HCT116 (cell line): ENCODE results near the gene MRTFB. TPM values are rescaled to one million over a fixed set of nuclear protein-coding genes. Genes with fewer than 3 reads are reported as not detected.
A peak's percentile ranks its signal among the peaks of the same experiment; 100 is the strongest.

Experiments used
- ATAC-seq: fragments of 200-7000 bp; cut with Tn5 transposase; 2 replicates; pipeline ENCODE4 v1.9.1; 2020; ENCODE audit warnings: mild to moderate bottlenecking, moderate library complexity
- BruUV-seq: library from RNA; stranded (reverse); fragments of 400-500 nt; replicated peaks from 2 replicates; lab custom pipeline; 2021; lab: Mats Ljungman, UMichigan
- CTCF ChIA-PET: fragments of 300-600 bp; sonication (Branson Sonifier 250); formaldehyde crosslinking; loops from one replicate; lab custom pipeline; 2021; ENCODE audit warnings: antibody characterized with exemption; lab: Charles Lee
- POLR2A ChIA-PET: fragments of 300-600, 350-600 bp; sonication (Branson Sonifier 250); formaldehyde crosslinking; loops from one replicate; lab custom pipeline; 2021; ENCODE audit warnings: antibody characterized with exemption; lab: Charles Lee
- RAD21 ChIA-PET, 2 experiments: fragments of 300-600 bp; sonication (Branson Sonifier 250); formaldehyde crosslinking; loops; one replicate each; lab custom pipeline; 2023; ENCODE audit warnings: low total read pairs in 2 of 2; ENCODE audit not compliant: uncharacterized antibody in 2 of 2, unreplicated experiment in 2 of 2, low non-redundant PET in 1 of 2; lab: Charles Lee
- DNase-seq: peaks from one replicate; pipeline ENCODE4 v3.0.0-alpha.2; 2010; ENCODE audit warnings: low read depth, low spot score
- H2AFZ ChIP-seq: fragments of 200-600 bp; shearing (Covaris generic), sonication (generic); 2 replicates; pipeline ENCODE4 v1.6.1; 2017; ENCODE audit warnings: low read depth, mixed run types, mixed read lengths, antibody characterized with exemption, low read length; ENCODE audit not compliant: poor library complexity, severe bottlenecking
- H3K27ac ChIP-seq: 2 replicates; pipeline ENCODE4 v1.5.1; 2012; ENCODE audit warnings: low read depth, low read length
- H3K27me3 ChIP-seq: fragments of 200-600 bp; sonication (generic); 2 replicates; pipeline ENCODE4 v1.6.1; 2016; ENCODE audit warnings: mixed run types, low read length, mixed read lengths; ENCODE audit not compliant: insufficient read depth
- H3K36me3 ChIP-seq, 2 experiments: fragments of 200-500 bp in 1 of 2; fragments of 200-600 bp in 1 of 2; sonication (Bioruptor generic) in 1 of 2; sonication (generic) in 1 of 2; 2 replicates each; pipeline versions ENCODE4 v1.5.1 to v1.6.1; 2014 to 2016; ENCODE audit warnings: low read length in 2 of 2, inconsistent platforms in 1 of 2, mixed read lengths in 1 of 2, mixed run types in 1 of 2; ENCODE audit not compliant: insufficient read depth in 2 of 2, control insufficient read depth in 1 of 2
- H3K4me1 ChIP-seq, 2 experiments: fragments of 200-600 bp in 1 of 2; sonication (generic) in 1 of 2; 2 replicates each; pipeline versions ENCODE4 v1.5.1 to v1.6.1; 2012 to 2017; ENCODE audit warnings: low read length in 2 of 2, inconsistent platforms in 1 of 2, mild to moderate bottlenecking in 1 of 2, mixed read lengths in 1 of 2, mixed run types in 1 of 2, moderate library complexity in 1 of 2; ENCODE audit not compliant: insufficient read depth in 2 of 2, control insufficient read depth in 1 of 2
- H3K4me2 ChIP-seq: fragments of 200-600 bp; sonication (generic); 2 replicates; pipeline ENCODE4 v1.6.1; 2017; ENCODE audit warnings: mixed run types, low read length, mixed read lengths
- H3K4me3 ChIP-seq, 2 experiments: fragments of 200-600 bp in 1 of 2; sonication (generic) in 1 of 2; replicated peaks in 1 of 2; 2 replicates each; pipeline ENCODE4 v1.5.1; 2011 to 2016; ENCODE audit warnings: low read length in 2 of 2, control low read depth in 1 of 2, low read depth in 1 of 2, mild to moderate bottlenecking in 1 of 2, mixed read lengths in 1 of 2, mixed run types in 1 of 2
- H3K79me2 ChIP-seq: fragments of 200-600 bp; sonication (generic); 2 replicates; pipeline ENCODE4 v1.6.1; 2017; ENCODE audit warnings: mild to moderate bottlenecking, mixed run types, low read length, moderate library complexity, mixed read lengths; ENCODE audit not compliant: insufficient read depth
- H3K9ac ChIP-seq: fragments of 200-600 bp; sonication (generic); 2 replicates; pipeline ENCODE4 v1.6.1; 2016; ENCODE audit warnings: low read length, mixed read lengths
- H3K9me2 ChIP-seq: fragments of 200-600 bp; sonication (generic), shearing (Covaris generic); 2 replicates; pipeline ENCODE4 v1.6.1; 2017; ENCODE audit warnings: mixed run types, mild to moderate bottlenecking, moderate library complexity; ENCODE audit not compliant: insufficient read depth
- H3K9me3 ChIP-seq, 2 experiments: fragments of 200-500 bp in 1 of 2; fragments of 200-600 bp in 1 of 2; sonication (Bioruptor generic) in 1 of 2; sonication (generic) in 1 of 2; 2 replicates each; pipeline ENCODE4 v1.6.1; 2014 to 2017; ENCODE audit warnings: low read length in 2 of 2, mixed read lengths in 2 of 2, inconsistent platforms in 1 of 2, low read depth in 1 of 2, mild to moderate bottlenecking in 1 of 2, mixed run types in 1 of 2, moderate library complexity in 1 of 2; ENCODE audit not compliant: control insufficient read depth in 1 of 2, insufficient read depth in 1 of 2
- H4K20me1 ChIP-seq: fragments of 200-600 bp; sonication (generic), shearing (Covaris generic); 2 replicates; pipeline ENCODE4 v1.6.1; 2017; ENCODE audit warnings: mixed run types, mild to moderate bottlenecking, moderate library complexity; ENCODE audit not compliant: insufficient read depth
- EZH2phosphoT487 ChIP-seq: fragments of 200-600 bp; IDR thresholded peaks from 2 replicates; pipeline ENCODE4 v1.6.1; 2018; ENCODE audit warnings: antibody characterized with exemption, borderline replicate concordance
- FOSL1 ChIP-seq: IDR thresholded peaks from 2 replicates; pipeline ENCODE4 v1.6.1; 2012; ENCODE audit warnings: low read depth
- RAD21 ChIP-seq: IDR thresholded peaks from 2 replicates; pipeline ENCODE4 v1.6.1; 2012; ENCODE audit warnings: low read depth, mild to moderate bottlenecking
- SP1 ChIP-seq: IDR thresholded peaks from 2 replicates; pipeline ENCODE4 v1.6.1; 2012; ENCODE audit warnings: low read depth
- TCF7L2 ChIP-seq: IDR thresholded peaks from 2 replicates; pipeline ENCODE4 v1.7.0; 2011; ENCODE audit warnings: borderline replicate concordance, inconsistent platforms; ENCODE audit not compliant: insufficient read depth, insufficient read length; ENCODE audit errors: extremely low read depth
- ZNF274 ChIP-seq: fragments of 200-500 bp; sonication (Bioruptor generic); IDR thresholded peaks from 2 replicates; pipeline ENCODE4 v1.6.1; 2014; ENCODE audit warnings: mild to moderate bottlenecking, low read depth, low read length, inconsistent platforms
- intact Hi-C: fragments of 100-400 bp; cut with micrococcal nuclease; formaldehyde crosslinking; loops from 2 replicates; pipeline ENCODE4 v1.10.0; 2022
- total RNA-seq: library from RNA; stranded (reverse); gene quantifications from one replicate; pipeline ENCODE4 v1.2.1, GENCODE V29; 2021; ENCODE audit not compliant: unreplicated experiment

The MRTFB gene
- total RNA-seq, 1 experiment from 2014 or later = 39.0 TPM

DNA sequence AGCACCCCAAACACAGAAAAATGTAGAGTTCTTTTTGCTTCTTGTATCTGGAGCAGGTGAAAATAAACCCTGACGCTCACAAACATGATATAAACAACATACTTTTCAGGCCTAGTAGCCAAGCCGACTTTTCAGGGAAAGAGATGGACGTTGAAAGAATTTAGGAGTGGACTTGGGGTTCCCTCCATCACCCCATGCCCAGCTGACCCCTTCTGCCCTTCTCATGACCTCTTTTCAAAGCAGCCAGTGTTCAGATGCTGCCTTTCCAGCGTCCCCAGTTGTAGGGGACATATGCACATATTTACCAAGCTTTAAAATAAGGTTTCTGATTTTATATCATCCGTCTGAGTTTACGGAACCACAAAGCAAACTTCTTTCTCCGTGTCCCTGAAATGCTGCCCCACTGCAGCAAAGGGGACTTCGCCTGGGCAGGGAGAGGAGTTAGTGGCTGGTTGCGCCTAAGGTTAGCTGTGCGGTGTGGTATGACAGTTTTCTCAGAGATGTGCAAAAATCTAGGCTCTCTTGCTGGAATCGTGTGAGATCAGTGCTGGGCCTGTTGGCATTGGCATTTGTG, 235.5 kb downstream of the MRTFB start:
- no peak for ATAC-seq
- Histone ChIP-seq H3K4me1 (peaks cover 55 to 82% of the 10 kb centered on the region in 2 experiments), H3K9me3 (no peaks in the 10 kb centered on the region), H3K9ac (peak overlapping the region; percentile 64), H2AFZ (no peak overlapping the region), H3K79me2 (peaks cover 93% of the 10 kb centered on the region), H3K4me2 (peak overlapping the region; percentile 77), H3K36me3 (no peaks in the 10 kb centered on the region), H3K27ac (peak overlapping the region; percentile 74), H3K27me3 (no peaks in the 10 kb centered on the region), H3K9me2 (no peaks in the 10 kb centered on the region), H4K20me1 (no peaks in the 10 kb centered on the region), H3K4me3 (peak overlapping the region in 1 of 2 experiments; percentile 48; a peak in 1 of 4 replicates)
- no peak for DNase-seq
- POLR2A ChIA-PET = interaction anchor here (0.5 kb wide), 1 partner anchor 1464 kb away, joined by 8 read pairs; no protein-coding TSS in a partner anchor
- CTCF ChIA-PET = interaction anchor here (0.6 to 1.4 kb wide), 2 partner anchors 67 to 383 kb away, joined by 3 to 5 read pairs; no protein-coding TSS in a partner anchor
- TF ChIP-seq ZNF274 (no peak), EZH2phosphoT487 (no peak), TCF7L2 (no peak), FOSL1 (no peak)
- RAD21 ChIA-PET = no interaction called here
- intact Hi-C loops = no loop called here
- no TSS peak for BruUV-seq

- no peak overlapping the region for H2AFZ ChIP-seq
- no peaks in the 10 kb centered on the region for H3K9me2 ChIP-seq
- intact Hi-C loops = no loop called here
- H3K4me3 ChIP-seq = peak overlapping the region; percentile 28 to 48
- DNase-seq (no peak), ATAC-seq (no peak)
- no peaks in the 10 kb centered on the region for H3K27me3 ChIP-seq
- H3K79me2 ChIP-seq = peaks cover 99% of the 10 kb centered on the region
- POLR2A ChIA-PET = interaction anchor here (0.5 kb wide), 1 partner anchor 1465 kb away, joined by 8 read pairs; no protein-coding TSS in a partner anchor
- H3K36me3 ChIP-seq = no peaks in the 10 kb centered on the region
- H3K27ac ChIP-seq = peak overlapping the region; percentile 74
- H3K9ac ChIP-seq = peak overlapping the region; percentile 64
- H3K4me1 ChIP-seq = peaks cover 55 to 81% of the 10 kb centered on the region in 2 experiments
- peak overlapping the region; percentile 77 for H3K4me2 ChIP-seq
- CTCF ChIA-PET = interaction anchor here (1.4 kb wide), 1 partner anchor 383 kb away, joined by 5 read pairs; no protein-coding TSS in a partner anchor
- RAD21 ChIA-PET = no interaction called here
- BruUV-seq = no TSS peak
- no peaks in the 10 kb centered on the region for H3K9me3 ChIP-seq
- TF ChIP-seq RAD21 = peak; percentile 30; the same call in 1 of the 2 replicates
- TF ChIP-seq SP1 = no peak
- H4K20me1 ChIP-seq = no peaks in the 10 kb centered on the region
Observed at GRCh38 chr16:14307059-14307526, 236.0 kb downstream of the MRTFB start.
